DND-41 (cell line): Measurements from ENCODE around the gene MPI.

Experiments
- ATAC-seq: fragments of 200-7000 bp; cut with Tn5 transposase; 3 replicates; pipeline ENCODE4 v1.9.1; 2021; ENCODE audit warnings: low read depth; ENCODE audit not compliant: insufficient read depth
- DNase-seq: peaks from one replicate; pipeline ENCODE4 v3.0.0-alpha.2; 2020
- H2AFZ ChIP-seq: 2 replicates; pipeline ENCODE4 v1.6.0; 2012; ENCODE audit warnings: low read depth, low read length
- H3K27ac ChIP-seq: 2 replicates; pipeline ENCODE4 v1.5.1; 2012; ENCODE audit warnings: low read length, inconsistent platforms
- H3K27me3 ChIP-seq: fragments of 200-600 bp; sonication (generic); 2 replicates; pipeline ENCODE4 v1.6.0; 2012; ENCODE audit warnings: low read length, mild to moderate bottlenecking, inconsistent platforms; ENCODE audit not compliant: insufficient read depth, poor library complexity
- H3K36me3 ChIP-seq: 2 replicates; pipeline ENCODE4 v1.5.1; 2012; ENCODE audit warnings: low read length, inconsistent platforms; ENCODE audit not compliant: insufficient read depth
- H3K4me1 ChIP-seq: 2 replicates; pipeline ENCODE4 v1.5.1; 2012; ENCODE audit warnings: mild to moderate bottlenecking, low read length; ENCODE audit not compliant: insufficient read depth
- H3K4me2 ChIP-seq: 2 replicates; pipeline ENCODE4 v1.6.0; 2012; ENCODE audit warnings: mild to moderate bottlenecking, moderate library complexity, low read length, inconsistent platforms; ENCODE audit not compliant: insufficient read depth
- H3K4me3 ChIP-seq, 2 experiments: fragments of 200-600 bp in 1 of 2; shearing (Covaris generic) in 1 of 2; 2 replicates each; pipeline ENCODE4 v1.5.1; 2012 to 2016; ENCODE audit warnings: inconsistent platforms in 2 of 2, low read length in 2 of 2, mild to moderate bottlenecking in 2 of 2, low read depth in 1 of 2, moderate library complexity in 1 of 2
- H3K79me2 ChIP-seq: 2 replicates; pipeline ENCODE4 v1.6.0; 2012; ENCODE audit warnings: low read length, inconsistent platforms; ENCODE audit not compliant: insufficient read depth
- H3K9ac ChIP-seq: 2 replicates; pipeline ENCODE4 v1.6.0; 2012; ENCODE audit warnings: low read depth, mild to moderate bottlenecking, inconsistent platforms, low read length, moderate library complexity
- H3K9me3 ChIP-seq: 2 replicates; pipeline ENCODE4 v1.5.1; 2012; ENCODE audit warnings: low read length, moderate library complexity, mild to moderate bottlenecking, inconsistent platforms; ENCODE audit not compliant: insufficient read depth, severe bottlenecking
- H4K20me1 ChIP-seq: 2 replicates; pipeline ENCODE4 v1.6.0; 2012; ENCODE audit warnings: low read length; ENCODE audit not compliant: insufficient read depth
- EZH2 ChIP-seq: IDR thresholded peaks from 3 replicates; pipeline ENCODE4 v1.6.1; 2012; ENCODE audit warnings: borderline replicate concordance, low read depth, mild to moderate bottlenecking, moderate library complexity, low read length, inconsistent platforms; ENCODE audit not compliant: severe bottlenecking
- TF ChIP-seq, protein P1 (sequence below): IDR thresholded peaks from 2 replicates; pipeline ENCODE4 v1.5.1; 2012; ENCODE audit warnings: borderline replicate concordance, low read length, moderate library complexity, mild to moderate bottlenecking; ENCODE audit not compliant: poor library complexity, severe bottlenecking; ENCODE audit errors: extremely low read depth

Gene MPI

DNA sequence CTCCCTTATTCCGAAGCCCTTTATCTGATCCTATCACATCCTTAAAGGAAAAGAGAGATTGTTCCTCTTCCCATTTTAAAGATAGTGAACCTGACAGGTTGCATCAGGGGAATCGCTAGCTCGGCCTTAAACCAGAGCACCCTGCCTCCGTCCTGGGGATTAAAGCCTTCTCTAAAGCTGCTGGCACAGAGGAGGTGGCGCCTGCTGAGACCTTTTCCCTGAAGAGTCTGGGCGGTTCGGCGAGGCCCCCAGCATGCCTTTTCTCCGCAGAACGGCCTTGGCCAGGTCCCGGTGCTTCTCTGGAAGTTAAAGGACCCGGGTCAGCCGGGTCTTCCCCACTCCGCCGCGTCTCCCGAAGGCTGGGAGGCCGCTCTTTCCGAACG, 16.2 kb downstream of the MPI start:
- TF ChIP-seq EZH2, result no peak
- TF ChIP-seq, protein P1, sequence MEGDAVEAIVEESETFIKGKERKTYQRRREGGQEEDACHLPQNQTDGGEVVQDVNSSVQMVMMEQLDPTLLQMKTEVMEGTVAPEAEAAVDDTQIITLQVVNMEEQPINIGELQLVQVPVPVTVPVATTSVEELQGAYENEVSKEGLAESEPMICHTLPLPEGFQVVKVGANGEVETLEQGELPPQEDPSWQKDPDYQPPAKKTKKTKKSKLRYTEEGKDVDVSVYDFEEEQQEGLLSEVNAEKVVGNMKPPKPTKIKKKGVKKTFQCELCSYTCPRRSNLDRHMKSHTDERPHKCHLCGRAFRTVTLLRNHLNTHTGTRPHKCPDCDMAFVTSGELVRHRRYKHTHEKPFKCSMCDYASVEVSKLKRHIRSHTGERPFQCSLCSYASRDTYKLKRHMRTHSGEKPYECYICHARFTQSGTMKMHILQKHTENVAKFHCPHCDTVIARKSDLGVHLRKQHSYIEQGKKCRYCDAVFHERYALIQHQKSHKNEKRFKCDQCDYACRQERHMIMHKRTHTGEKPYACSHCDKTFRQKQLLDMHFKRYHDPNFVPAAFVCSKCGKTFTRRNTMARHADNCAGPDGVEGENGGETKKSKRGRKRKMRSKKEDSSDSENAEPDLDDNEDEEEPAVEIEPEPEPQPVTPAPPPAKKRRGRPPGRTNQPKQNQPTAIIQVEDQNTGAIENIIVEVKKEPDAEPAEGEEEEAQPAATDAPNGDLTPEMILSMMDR, result no peak
- peak overlapping the region; percentile 69 to 73 for H3K4me3 ChIP-seq
- H2AFZ ChIP-seq, result peak overlapping the region; percentile 93
- H3K4me2 ChIP-seq, result peak overlapping the region; percentile 68
- peaks cover 27% of the 10 kb centered on the region for H3K4me1 ChIP-seq
- H3K9me3 ChIP-seq, result no peaks in the 10 kb centered on the region
- H3K36me3 ChIP-seq, result peaks cover 38% of the 10 kb centered on the region
- ATAC-seq (peak; percentile 68), DNase-seq (peak; percentile 46)
- peak overlapping the region; percentile 72 for H3K27ac ChIP-seq
- peak overlapping the region; percentile 86 for H3K9ac ChIP-seq
- H3K27me3 ChIP-seq, result no peaks in the 10 kb centered on the region
- H4K20me1 ChIP-seq, result no peaks in the 10 kb centered on the region
- peaks cover 22% of the 10 kb centered on the region for H3K79me2 ChIP-seq

DNA sequence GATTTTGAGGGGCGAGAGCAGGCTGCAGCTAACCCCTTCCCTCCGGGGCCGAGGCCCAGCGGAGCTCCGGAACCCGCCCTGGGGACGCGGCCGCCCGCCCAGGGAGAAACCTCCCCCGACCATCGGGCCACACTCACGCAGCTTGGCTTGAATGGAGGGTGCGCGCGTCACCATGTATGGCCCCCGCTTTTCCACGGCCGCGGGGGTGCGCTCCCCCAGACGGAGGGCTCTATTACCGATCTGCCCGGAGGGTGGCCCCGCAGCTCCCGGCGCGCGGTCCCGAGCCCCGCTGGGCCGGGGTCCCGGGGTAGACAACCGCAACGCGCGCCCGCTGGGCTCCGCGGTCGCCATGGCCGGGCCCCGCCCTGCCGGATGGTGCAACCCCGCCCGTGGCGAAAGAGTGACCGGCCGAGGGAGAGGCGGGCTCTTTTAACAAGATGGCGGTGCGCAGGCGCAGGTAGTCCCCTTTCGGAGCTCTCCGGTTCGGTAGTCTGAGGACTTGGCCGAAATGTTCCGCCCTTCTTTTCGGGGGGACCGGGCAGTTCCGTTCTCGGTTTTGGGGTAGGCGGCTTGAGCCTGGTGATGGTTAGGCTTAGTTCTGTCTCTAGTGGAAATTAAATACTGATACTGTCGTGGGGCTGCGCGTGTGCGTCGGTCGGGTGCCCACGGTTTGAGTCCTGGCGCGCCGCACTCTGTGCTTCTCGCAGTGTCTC, 16.8 kb downstream of the MPI start, which contains the start of gene FAM219B:
TSS of gene FAM219B (minus strand) at position 402 of the 713 bp plus-strand sequence. CDS start at position 351, 51 bp downstream.
- Histone ChIP-seq H2AFZ (peak within 1 kb of the TSS; percentile 93), H3K4me2 (peak within 1 kb of the TSS; percentile 68), H3K27ac (peak within 1 kb of the TSS; percentile 72), H3K79me2 (peaks cover 22% of the 10 kb centered on the region), H4K20me1 (no peaks in the 10 kb centered on the region), H3K9ac (peak within 1 kb of the TSS; percentile 86), H3K27me3 (no peaks in the 10 kb centered on the region), H3K36me3 (peaks cover 33% of the 10 kb centered on the region), H3K4me3 (peak within 1 kb of the TSS; percentile 69 to 73), H3K9me3 (no peaks in the 10 kb centered on the region), H3K4me1 (peaks cover 24% of the 10 kb centered on the region)
- no peak for TF ChIP-seq EZH2
- TF ChIP-seq, protein P1, result no peak
- peak; percentile 76 for ATAC-seq
- peak; percentile 72 for DNase-seq

DNA sequence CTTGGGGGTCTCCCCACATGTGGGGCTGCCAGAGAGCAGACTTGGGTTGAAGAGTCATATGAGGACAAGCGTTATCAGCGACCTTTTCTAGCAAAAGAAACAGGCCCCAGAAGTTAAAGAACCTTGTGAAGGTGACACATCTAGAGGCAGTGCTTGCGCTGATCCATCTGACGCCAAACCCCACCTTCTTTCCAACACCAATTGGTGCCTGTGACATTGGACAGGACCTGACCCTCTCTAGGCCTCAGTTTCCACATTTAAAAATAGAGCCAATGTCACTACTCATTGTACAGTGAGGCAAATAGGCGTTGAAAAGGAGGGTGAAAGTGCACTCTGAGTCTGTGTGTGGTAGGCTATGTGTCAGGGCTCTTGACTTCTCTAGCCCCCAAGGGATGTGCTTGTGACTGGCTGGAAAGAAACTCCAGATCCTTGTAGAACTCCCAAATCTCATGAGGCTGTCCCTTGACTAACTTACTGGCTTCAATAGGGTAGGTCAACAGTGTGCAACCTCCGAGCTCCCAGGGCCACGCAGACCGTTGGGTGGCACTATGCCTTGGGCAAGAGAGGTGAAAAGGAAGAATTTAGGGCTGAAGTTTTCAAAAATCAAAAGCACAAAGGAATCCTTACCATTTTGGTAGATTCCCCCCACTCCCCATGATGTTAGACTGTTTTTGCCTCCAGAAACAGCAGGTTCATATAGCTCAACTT, 17.5 kb downstream of the MPI start:
- H3K27me3 ChIP-seq, result no peaks in the 10 kb centered on the region
- H3K36me3 ChIP-seq, result peaks cover 26% of the 10 kb centered on the region
- H3K4me2 ChIP-seq, result peak overlapping the region; percentile 68
- DNase-seq (no peak), ATAC-seq (peak; percentile 12; the same call in 2 of the 3 replicates)
- H3K9ac ChIP-seq, result peak overlapping the region; percentile 86
- TF ChIP-seq, protein P1, result no peak
- TF ChIP-seq EZH2, result no peak
- H3K79me2 ChIP-seq, result peaks cover 22% of the 10 kb centered on the region
- no peaks in the 10 kb centered on the region for H4K20me1 ChIP-seq
- H3K9me3 ChIP-seq, result no peaks in the 10 kb centered on the region
- H3K27ac ChIP-seq, result peak overlapping the region; percentile 72
- peak overlapping the region; percentile 93 for H2AFZ ChIP-seq
- peaks cover 24% of the 10 kb centered on the region for H3K4me1 ChIP-seq
- H3K4me3 ChIP-seq, result peak overlapping the region; percentile 69 to 73; a peak in 3 of 4 replicates
